ENCODE results near the gene SHE. TPM values are rescaled to one million over a fixed set of nuclear protein-coding genes. Genes with fewer than 3 reads are reported as not detected.
A peak's percentile ranks its signal among the peaks of the same experiment; 100 is the strongest.
"Not testable (repeated sequence)": the region's sequence is repeated elsewhere in the genome, so short reads cannot be mapped to it uniquely, and the experiment has no call there.

Gene SHE
- polyA plus RNA-seq, 1 experiment: not detected

DNA sequence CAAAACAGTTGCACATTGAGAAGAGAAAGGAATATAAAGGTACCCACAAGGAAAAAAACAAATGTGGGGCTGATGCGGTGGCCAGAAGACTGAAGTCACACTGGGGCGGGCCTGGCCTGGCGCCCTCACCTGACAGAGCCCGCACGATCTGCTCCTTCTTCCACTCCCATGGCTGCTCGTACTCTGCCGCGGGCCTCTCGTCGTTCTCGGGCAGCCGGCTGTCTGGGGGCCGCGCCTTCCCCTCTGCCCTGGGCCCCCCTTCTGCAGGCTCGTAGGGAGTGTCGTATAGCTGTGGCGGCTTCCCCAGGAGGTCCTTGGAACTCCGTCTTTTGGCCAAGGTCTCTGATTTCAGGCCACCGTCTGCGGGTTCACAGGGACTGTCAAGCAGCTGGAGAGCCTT is 13.3 kb downstream of the SHE start:
- Histone ChIP-seq H3K27ac (ENCODE audit: low read depth, low read length) (no peak overlapping the region), H3K27me3 (ENCODE audit: control insufficient read depth, insufficient read depth, low read length) (peaks cover 63% of the 10 kb centered on the region), H3K4me3 (ENCODE audit: low read depth, low read length) (no peak overlapping the region), H3K9me3 (ENCODE audit: control insufficient read depth, insufficient read depth, low read length) (peaks cover 3% of the 10 kb centered on the region; the same call in 1 of the 2 replicates)
- TF ChIP-seq, protein P1, sequence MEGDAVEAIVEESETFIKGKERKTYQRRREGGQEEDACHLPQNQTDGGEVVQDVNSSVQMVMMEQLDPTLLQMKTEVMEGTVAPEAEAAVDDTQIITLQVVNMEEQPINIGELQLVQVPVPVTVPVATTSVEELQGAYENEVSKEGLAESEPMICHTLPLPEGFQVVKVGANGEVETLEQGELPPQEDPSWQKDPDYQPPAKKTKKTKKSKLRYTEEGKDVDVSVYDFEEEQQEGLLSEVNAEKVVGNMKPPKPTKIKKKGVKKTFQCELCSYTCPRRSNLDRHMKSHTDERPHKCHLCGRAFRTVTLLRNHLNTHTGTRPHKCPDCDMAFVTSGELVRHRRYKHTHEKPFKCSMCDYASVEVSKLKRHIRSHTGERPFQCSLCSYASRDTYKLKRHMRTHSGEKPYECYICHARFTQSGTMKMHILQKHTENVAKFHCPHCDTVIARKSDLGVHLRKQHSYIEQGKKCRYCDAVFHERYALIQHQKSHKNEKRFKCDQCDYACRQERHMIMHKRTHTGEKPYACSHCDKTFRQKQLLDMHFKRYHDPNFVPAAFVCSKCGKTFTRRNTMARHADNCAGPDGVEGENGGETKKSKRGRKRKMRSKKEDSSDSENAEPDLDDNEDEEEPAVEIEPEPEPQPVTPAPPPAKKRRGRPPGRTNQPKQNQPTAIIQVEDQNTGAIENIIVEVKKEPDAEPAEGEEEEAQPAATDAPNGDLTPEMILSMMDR (IDR thresholded peaks at IDR 0.05; ENCODE audit: low read depth, low read length): no peak
- ChIA-PET POLR2A (interaction anchor here (0.6 kb wide), 1 partner anchor 135 kb away, joined by 4 read pairs; no protein-coding TSS in a partner anchor), CTCF (interaction anchor here (0.6 kb wide), 3 partner anchors 58 to 447 kb away, joined by 3 to 7 read pairs (median 6); no protein-coding TSS in a partner anchor)
- DNase-seq (ENCODE audit: low read depth, low spot score): no peak

DNA sequence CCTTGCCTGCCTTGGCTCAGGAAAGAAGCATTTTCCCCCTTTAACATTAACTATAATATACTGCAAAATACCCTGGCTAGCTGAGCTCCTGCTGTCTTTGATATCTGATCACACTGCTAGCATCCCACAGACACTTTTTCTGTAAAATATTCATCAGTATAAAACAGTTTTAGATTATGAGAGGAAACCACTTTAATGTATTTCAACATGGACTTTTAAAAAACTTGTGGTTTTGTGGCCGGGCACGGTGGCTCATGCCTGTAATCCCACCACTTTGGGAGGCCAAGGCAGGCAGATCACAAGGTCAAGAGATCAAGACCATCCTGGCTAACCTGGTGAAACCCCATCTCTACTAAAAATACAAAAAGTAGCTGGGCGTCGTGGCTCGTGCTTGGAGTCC is 15.5 kb downstream of the SHE start:
- H3K9me3 ChIP-seq (ENCODE audit: control insufficient read depth, insufficient read depth, low read length); POLR2A ChIA-PET; H3K27ac ChIP-seq (ENCODE audit: low read depth, low read length); H3K4me3 ChIP-seq (ENCODE audit: low read depth, low read length); DNase-seq (ENCODE audit: low read depth, low spot score): not testable (repeated sequence)
- H3K27me3 ChIP-seq (ENCODE audit: control insufficient read depth, insufficient read depth, low read length): peaks cover 44% of the 10 kb centered on the region
- CTCF ChIA-PET: interaction anchor here (1.1 kb wide), 1 partner anchor 60 kb away, joined by 5 read pairs; no protein-coding TSS in a partner anchor

- CTCF ChIA-PET: interaction anchor here (1.1 kb wide), 1 partner anchor 61 kb away, joined by 5 read pairs; no protein-coding TSS in a partner anchor
- POLR2A ChIA-PET: no interaction called here
- peaks cover 3% of the 10 kb centered on the region; the same call in 1 of the 2 replicates for H3K9me3 ChIP-seq (ENCODE audit: control insufficient read depth, insufficient read depth, low read length)
- H3K4me3 ChIP-seq (ENCODE audit: low read depth, low read length): no peak overlapping the region
- peaks cover 37% of the 10 kb centered on the region for H3K27me3 ChIP-seq (ENCODE audit: control insufficient read depth, insufficient read depth, low read length)
- DNase-seq (ENCODE audit: low read depth, low spot score): no peak
- TF ChIP-seq, protein P1 (IDR thresholded peaks at IDR 0.05; ENCODE audit: low read depth, low read length): no peak
- H3K27ac ChIP-seq (ENCODE audit: low read depth, low read length): no peak overlapping the region
Observed at GRCh38 chr1:154485910-154486496, 16.2 kb downstream of the SHE start.

- TF ChIP-seq, protein P1 (IDR thresholded peaks at IDR 0.05; ENCODE audit: low read depth, low read length): no peak
- H3K27ac ChIP-seq (ENCODE audit: low read depth, low read length): no peak overlapping the region
- no peak for DNase-seq (ENCODE audit: low read depth, low spot score)
- H3K4me3 ChIP-seq (ENCODE audit: low read depth, low read length): no peak overlapping the region
- H3K27me3 ChIP-seq (ENCODE audit: control insufficient read depth, insufficient read depth, low read length): peaks cover 28% of the 10 kb centered on the region
- POLR2A ChIA-PET: interaction anchor here (0.7 to 1.1 kb wide), 2 partner anchors 51 to 470 kb away, joined by 4 to 7 read pairs; no protein-coding TSS in a partner anchor
- H3K9me3 ChIP-seq (ENCODE audit: control insufficient read depth, insufficient read depth, low read length): peaks cover 3% of the 10 kb centered on the region; the same call in 1 of the 2 replicates
- CTCF ChIA-PET: interaction anchor here (1.7 kb wide), 1 partner anchor 62 kb away, joined by 8 read pairs; no protein-coding TSS in a partner anchor
Observed at GRCh38 chr1:154485106-154485505, 17.1 kb downstream of the SHE start.

DNA sequence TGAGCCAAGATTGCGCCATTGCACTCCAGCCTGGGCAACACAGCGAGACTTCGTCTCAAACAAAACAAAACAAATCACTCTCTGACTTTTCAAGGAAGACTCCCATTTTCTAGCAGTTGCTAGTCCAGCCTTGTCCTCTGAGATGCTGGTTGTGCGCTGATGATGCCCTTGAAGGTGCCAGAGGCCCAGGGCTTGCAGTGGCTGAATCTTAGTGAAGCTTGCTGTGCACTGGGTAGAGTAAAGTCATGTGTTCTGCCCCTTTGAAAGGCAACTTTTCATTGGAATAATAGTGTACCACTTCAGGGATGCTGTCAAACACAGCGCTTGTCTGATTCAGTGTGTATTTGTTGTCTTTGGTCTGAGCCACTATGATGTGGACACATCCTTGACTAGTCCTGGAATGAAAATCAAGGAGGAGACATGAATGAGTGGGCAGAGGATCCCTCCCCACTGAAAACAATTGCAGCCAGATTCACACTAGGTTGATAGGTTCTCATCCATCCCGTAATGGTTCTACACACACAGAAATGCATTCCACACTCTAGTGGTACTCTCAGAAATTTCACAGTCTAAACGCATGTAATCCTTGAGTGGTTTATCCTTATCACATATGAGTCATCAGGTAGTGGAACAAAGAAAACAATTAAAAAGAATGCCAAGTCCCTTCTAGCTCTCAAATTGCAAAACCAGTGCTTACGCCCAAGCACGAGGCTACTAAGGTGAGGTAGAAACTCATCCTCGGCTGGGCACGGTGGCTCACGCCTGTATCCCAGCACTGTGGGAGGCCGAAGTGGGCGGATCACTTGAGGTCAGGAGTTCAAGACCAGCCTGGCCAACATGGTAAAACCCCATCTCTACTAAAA is 18.0 kb downstream of the SHE start:
- CTCF ChIA-PET: interaction anchor here (1.7 kb wide), 1 partner anchor 63 kb away, joined by 8 read pairs; no protein-coding TSS in a partner anchor
- H3K9me3 ChIP-seq (ENCODE audit: control insufficient read depth, insufficient read depth, low read length): peaks cover 3% of the 10 kb centered on the region; the same call in 1 of the 2 replicates
- TF ChIP-seq, protein P1 (IDR thresholded peaks at IDR 0.05; ENCODE audit: low read depth, low read length): 0 out of 2 replicates have a peak, but pooled peaks have one; percentile 9
- peaks cover 24% of the 10 kb centered on the region for H3K27me3 ChIP-seq (ENCODE audit: control insufficient read depth, insufficient read depth, low read length)
- peak; percentile 29 for DNase-seq (ENCODE audit: low read depth, low spot score)
- no peak overlapping the region for H3K4me3 ChIP-seq (ENCODE audit: low read depth, low read length)
- H3K27ac ChIP-seq (ENCODE audit: low read depth, low read length): no peak overlapping the region
- POLR2A ChIA-PET: interaction anchor here (0.6 to 1.1 kb wide), 2 partner anchors 52 to 601 kb away, joined by 3 to 4 read pairs; no protein-coding TSS in a partner anchor

Data from AG04450 (cell line).